Cortex of kidney (tissue), 1 donor: ENCODE data around the gene SLC17A2.
"Not testable (repeated sequence)": the region's sequence is repeated elsewhere in the genome, so short reads cannot be mapped to it uniquely, and the experiment has no call there.

ENCODE experiments used
- DNase-seq: peaks from one replicate; lab custom pipeline; 2025; lab: John Stamatoyannopoulos, UW

The SLC17A2 gene

DNA sequence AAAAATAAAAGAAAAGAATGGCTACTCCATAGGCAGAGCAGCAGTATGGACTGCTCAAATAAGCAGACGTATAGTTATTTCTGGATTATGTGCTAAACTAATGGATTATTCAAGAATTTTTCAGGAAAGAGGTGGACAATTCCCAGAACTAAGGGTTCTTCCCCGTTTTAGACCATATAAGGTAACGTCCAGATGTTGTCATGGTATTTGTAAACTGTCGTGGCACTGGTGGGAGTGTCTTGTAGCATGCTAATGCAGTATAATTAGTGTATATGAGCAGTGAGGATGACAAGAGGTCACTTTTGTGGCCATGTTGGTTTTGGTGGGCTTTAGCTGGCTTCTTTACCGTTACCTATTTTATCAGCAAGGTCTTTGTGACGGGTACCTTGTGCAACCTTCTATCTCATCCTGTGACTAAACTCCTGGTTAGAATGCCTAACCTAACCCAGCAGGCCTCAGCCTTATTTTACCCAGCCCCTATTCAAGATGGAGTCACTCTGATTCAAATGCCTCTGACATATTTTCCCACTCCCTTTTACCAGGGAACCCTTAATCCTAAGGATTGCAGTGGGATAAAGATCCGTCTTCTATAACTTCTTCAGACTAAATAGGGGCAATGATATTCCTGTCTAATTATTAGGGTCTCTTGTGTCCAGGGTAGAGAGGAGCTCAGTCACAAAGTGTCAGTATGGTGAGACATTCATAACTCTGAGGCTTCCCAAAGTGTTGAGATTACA lies 21.0 kb upstream of the SLC17A2 start:
- no peak for DNase-seq

DNA sequence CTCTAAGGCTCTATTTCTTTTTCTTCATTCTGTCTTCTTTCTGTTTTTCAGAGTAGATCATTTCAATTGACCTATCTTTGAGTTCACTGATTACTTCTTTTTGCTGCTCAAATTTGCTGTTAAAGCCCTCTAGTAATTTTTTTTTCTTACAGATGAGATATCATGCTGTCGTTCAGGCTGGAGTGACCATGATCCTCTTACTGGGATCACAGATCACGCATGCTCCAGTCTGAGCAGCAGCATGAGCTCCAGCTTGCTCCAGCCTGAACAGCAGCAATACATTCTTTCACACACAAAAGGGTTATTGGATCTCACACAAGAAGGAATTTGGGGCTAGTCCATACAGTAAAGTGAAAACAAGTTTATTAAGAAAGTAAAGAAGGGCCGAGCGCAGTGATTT lies 19.8 kb upstream of the SLC17A2 start:
- DNase-seq: no peak

DNA sequence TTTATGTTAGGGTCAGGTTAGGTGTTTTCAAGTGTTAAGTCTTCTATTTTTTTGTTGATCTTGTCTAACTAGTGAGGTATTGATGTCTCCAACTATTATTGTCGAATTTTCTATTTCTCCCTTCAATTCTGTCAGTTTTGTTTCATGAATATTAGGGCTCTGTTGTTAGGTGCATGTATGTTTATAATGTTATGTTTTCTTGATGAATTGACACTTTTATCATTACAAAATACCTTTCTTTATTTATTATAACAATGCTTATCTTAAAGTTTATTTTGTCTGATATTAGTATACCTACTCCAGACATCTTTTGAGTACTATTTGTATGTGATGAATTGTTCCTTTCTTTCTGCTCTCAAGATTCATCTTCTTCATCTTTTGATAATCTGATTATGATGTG lies 19.2 kb upstream of the SLC17A2 start:
- DNase-seq: no peak

- not testable (repeated sequence) for DNase-seq
Measured at GRCh38 chr6:25947492-25947891, 17.0 kb upstream of the SLC17A2 start.

DNA sequence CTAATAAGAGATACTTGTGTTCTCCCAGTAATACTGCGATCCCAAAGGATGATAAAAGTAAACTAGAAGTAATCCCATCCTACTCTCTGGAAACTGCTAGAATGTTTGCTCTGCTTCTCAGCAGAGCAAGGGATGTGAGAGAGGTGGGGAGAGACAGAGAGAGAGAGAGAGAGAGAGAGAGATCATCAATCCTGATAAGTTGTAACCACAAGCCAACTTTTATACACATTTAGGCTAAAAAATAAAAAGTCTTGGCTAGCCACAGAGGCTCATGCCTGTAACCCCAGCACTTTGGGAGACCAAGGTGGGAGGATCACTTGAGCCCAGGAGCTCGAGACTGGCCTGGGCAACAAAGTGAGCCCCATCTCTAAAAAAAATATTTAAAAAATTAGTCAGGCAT lies 16.1 kb upstream of the SLC17A2 start:
- DNase-seq: no peak

- DNase-seq: not testable (repeated sequence)
Measured at GRCh38 chr6:25945738-25946137, 15.2 kb upstream of the SLC17A2 start.

DNA sequence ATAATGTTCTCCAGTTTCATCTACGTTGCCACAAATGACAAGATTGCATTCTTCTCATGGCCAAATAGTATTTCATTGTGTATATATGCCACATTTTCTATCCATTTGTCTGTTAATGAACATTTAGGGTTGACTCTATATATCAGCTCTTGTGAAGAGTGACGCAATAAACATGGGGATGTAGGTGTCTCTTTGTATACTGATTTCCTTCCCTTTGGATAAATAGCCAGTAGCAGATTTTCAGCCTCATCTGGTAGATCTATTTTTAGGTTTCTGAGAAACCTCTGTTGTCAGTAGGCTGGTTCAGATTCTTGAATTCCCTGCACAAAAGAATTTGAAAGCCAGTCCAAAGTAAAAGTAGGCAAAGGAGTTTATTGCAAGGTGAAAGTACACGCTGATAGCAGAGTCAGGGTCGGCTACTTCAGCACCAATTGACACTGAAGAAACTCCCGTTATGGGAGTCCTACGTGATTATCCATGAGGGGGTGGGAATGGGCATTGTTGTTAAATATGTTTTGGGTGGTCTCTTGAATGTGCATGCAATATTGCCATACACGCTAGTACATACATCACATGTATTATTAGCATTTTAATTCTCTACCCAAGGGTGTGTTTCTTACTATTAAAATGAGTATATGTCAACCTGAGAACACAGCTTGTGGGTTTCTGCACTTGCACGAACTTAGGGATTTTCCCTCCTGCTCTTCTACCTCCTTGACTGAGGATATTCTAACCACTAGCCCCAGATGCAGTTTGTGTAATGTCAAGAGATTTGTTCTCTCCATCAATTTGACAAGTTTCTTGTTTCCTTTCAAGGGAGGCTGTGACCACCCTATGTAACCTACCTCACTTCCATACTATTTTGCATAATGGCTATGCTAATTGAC lies 14.4 kb upstream of the SLC17A2 start:
- DNase-seq: no peak

DNA sequence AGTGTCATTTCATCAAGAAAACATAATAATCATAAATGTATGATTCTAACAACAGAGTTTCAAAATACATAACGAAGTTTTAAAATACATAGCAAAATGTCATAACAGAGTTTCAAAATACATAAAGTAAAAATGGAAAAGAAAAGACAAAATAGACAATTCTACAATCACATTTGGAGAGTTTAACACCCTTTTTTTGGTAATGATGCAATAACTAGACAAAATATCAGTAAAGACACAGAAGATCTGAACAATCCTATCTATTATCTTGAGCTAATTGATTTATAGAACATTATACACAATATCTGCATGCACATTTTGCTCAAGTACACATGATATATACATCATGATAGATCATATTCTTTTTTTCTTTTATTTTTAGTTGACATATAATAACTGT lies 13.4 kb upstream of the SLC17A2 start:
- no peak for DNase-seq

DNA sequence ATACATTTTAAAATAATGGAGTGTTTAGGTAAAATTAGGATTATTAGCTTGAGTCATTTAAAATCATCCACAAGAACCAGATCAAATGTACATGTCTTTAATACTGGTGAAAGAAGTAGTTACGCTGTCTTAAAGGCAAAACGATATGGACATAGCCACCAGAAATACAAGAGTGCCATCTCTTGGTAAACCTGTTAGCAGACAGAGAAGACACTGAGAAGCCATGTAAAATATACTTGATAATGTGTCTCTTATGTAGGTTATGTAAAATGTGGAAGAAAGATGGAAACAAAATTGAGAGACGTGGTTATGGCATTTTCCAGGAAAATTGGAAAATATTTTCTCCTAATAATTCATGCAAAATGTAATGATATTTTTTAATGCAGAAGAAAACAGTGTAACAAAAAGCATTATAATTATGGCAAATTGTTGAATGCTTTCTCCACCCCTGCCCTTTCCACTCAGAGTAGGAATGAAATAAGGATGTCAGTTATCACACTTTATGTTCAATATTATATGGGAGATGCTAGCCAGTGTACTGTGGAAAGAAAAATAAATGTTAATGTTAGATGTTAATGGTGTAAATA lies 12.2 kb upstream of the SLC17A2 start:
- DNase-seq: no peak

DNA sequence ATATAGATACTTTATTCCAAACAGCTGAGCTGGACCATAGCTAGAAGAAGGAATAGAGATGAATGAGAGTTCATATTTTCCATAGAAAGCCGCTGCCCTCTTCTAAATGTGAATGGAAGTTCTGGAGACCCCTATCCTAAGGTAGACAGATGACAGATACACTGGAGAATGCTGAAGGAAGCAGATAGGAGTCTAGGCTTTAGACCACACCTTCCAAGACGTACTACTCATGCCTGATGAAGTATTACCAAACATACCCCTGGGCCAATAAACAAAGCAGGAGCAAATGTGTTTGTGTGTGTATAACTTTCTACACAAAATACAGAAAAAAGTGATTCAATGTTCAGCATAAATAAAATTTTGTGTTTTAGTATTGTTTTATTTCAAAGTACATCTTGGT lies 9.1 kb upstream of the SLC17A2 start:
- DNase-seq: no peak

GRCh38 chr6:25935953-25936352 lies 5.5 kb upstream of the SLC17A2 start:
- DNase-seq: no peak

DNA sequence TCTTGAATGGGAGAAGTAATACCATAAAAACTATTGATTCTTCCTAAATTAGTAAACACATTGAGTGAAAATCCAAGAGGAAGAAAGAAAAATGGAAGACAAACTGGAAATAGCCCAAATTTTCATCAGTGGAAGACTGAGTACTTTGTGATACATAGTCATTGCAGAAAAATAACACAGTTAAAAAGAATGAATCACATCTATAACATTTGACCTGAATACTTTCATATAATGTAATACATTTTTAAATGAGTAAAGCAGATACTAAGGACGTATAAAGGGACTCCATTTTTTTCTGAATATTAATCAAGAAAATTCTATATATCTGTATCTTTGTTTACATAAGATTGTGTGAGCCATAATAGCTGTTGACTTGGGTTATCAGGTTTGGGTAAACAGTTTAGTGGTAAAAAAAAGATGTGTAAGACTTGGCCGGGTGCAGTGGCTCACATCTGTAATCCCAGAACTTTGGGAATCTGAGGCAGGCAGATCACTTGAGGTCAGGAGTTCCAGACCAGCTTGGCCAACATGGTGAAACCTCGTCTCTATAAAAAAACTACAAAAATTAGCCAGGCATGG lies 4.3 kb upstream of the SLC17A2 start:
- no peak for DNase-seq

DNA sequence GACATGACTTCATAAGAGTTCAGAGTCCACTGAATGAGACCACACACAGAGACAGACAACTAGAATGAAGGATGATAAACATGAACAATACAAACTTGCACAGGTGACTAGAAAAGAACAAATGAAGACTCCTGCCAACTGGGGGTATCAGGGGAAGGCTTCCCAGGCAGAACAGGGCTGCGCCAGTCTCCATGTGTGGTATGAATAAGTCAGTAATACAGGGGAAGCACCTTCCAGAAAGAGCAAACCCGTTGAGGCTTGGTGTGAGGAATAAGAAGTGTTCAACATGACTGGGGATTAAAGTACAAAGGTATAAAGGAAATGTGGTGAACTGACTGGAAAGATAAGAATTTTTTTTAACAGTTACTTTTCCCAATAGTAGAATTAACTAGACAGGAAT lies 3.7 kb upstream of the SLC17A2 start:
- DNase-seq: no peak

- no peak for DNase-seq
Measured at GRCh38 chr6:25931411-25931709, 869 bp upstream of the SLC17A2 start.

GRCh38 chr6:25929785-25930184 lies 706 bp downstream of the SLC17A2 start:
- DNase-seq: not testable (repeated sequence)

GRCh38 chr6:25928562-25929324 lies 1.7 kb downstream of the SLC17A2 start:
- DNase-seq: no peak

- no peak for DNase-seq
Measured at GRCh38 chr6:25927756-25928216, 2.7 kb downstream of the SLC17A2 start.

DNA sequence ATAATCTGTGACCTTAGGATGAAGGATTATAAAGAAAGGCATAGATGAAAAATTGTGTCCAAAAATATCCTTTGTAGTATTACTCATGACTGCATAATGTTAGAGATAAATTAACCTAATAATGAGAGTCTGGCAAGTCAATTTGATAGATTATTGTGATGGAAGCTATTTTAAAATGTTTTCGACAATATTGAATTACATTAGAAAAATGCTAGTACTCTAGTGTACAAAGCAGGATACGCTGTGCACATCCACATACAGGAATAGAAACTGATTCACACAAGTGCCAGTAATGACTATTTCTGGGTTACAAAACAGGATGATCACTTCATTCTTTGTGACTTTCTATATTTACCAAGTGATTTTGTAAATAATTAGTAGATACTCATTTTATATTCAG lies 3.3 kb downstream of the SLC17A2 start:
- DNase-seq: no peak

DNA sequence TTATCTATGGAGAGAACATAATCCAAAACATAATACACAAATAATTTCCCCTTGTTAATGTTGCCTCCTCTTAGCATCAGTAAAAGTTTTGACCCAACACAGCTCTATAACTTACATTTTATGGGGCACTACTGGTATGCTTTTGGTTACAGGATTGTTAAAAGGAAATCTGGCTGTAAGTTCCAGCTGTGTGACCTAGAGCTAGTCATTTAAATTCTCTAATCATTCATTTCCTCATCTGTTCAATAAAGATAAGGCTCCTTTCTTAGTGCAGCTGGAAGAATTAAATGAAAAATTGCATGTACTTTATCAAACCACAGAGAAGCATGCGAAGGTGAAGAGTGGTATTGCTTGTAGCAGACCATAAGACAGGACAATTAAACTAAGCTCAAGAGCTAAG lies 4.6 kb downstream of the SLC17A2 start:
- DNase-seq: no peak

- no peak for DNase-seq
Measured at GRCh38 chr6:25922301-25922700, 8.2 kb downstream of the SLC17A2 start.

DNA sequence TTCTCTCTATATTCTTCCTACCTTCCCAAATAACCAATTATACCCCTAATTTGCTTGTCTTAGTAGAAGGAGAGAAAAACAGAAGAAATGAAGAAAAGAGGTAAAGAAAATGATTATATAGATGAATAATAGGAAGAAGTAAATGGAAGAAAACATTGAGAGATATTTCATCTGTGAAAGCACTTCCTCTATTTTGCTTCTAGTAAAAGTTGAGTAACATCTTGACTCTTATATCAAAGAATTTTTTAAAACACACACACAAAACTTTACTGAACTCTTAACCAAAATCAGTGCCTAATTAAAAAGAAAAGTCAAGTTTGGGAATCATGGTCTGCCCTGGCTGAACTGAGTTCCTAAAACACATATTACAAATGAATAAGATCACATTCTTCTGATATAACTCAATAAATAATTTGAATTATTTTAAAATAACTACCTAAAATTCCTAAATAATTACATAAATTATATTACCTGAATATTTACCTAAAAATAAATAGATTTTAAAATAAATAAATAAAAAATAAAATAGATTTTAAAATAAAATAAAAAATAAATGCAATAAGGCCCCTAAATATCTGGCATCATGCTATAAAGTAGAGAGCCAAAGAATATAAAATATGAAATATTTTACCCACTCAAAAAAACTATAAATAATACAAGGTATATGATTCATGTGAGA lies 8.8 kb downstream of the SLC17A2 start:
- DNase-seq: no peak
